Liver (tissue), 3 donors: ENCODE measurements around the gene MYO1H.

Experiments
- EGR1 ChIP-seq, 2 donors: IDR thresholded peaks; 2 replicates each; pipeline ENCODE4 v1.6.1; 2016 to 2018; ENCODE audit warnings: antibody characterized with exemption in 2 of 2, low read depth in 2 of 2
- JUND ChIP-seq, 2 donors: IDR thresholded peaks; 2 replicates each; pipeline ENCODE4 v1.6.1; 2016; ENCODE audit warnings: antibody characterized with exemption in 2 of 2
- TF ChIP-seq, protein P1 (sequence below): fragments of 150-350 bp; IDR thresholded peaks from 2 replicates; pipeline ENCODE4 v1.5.1; 2017; ENCODE audit warnings: improper control_type of control experiment, low read depth, low read length; ENCODE audit not compliant: missing input control
- TF ChIP-seq, protein P2 (sequence below): IDR thresholded peaks from 2 replicates; pipeline ENCODE4 v1.6.1; 2016; ENCODE audit warnings: antibody characterized with exemption, mild to moderate bottlenecking
- donor health status: healthy.
- donor health status: healthy.

DNA sequence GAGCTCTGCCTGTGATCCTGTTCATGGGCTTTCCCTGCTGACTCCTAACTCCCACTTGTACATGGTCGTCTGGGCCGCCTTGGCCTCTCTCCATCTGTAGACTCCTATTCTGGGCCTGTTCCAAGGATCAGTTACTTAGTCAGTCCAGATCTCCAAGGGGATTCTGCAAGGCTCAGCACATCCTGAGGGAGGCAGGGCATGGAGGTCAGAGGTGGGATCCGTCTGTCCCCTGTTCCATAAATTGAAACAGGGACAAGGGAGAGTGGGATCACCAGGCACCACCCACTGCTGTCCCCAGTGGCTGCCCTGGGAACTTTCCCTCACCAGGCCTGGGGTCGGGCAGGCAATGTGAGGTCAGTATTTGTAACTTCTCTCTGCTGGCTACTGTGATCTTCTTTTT lies 85.9 kb downstream of the MYO1H start:
- TF ChIP-seq, protein P1, sequence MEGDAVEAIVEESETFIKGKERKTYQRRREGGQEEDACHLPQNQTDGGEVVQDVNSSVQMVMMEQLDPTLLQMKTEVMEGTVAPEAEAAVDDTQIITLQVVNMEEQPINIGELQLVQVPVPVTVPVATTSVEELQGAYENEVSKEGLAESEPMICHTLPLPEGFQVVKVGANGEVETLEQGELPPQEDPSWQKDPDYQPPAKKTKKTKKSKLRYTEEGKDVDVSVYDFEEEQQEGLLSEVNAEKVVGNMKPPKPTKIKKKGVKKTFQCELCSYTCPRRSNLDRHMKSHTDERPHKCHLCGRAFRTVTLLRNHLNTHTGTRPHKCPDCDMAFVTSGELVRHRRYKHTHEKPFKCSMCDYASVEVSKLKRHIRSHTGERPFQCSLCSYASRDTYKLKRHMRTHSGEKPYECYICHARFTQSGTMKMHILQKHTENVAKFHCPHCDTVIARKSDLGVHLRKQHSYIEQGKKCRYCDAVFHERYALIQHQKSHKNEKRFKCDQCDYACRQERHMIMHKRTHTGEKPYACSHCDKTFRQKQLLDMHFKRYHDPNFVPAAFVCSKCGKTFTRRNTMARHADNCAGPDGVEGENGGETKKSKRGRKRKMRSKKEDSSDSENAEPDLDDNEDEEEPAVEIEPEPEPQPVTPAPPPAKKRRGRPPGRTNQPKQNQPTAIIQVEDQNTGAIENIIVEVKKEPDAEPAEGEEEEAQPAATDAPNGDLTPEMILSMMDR = no peak
- TF ChIP-seq EGR1 (IDR thresholded peaks at IDR 0.05; ENCODE audit: low read depth in 2 of 2) (no peak), JUND (IDR thresholded peaks at IDR 0.05) (no peak)
- TF ChIP-seq, protein P2, sequence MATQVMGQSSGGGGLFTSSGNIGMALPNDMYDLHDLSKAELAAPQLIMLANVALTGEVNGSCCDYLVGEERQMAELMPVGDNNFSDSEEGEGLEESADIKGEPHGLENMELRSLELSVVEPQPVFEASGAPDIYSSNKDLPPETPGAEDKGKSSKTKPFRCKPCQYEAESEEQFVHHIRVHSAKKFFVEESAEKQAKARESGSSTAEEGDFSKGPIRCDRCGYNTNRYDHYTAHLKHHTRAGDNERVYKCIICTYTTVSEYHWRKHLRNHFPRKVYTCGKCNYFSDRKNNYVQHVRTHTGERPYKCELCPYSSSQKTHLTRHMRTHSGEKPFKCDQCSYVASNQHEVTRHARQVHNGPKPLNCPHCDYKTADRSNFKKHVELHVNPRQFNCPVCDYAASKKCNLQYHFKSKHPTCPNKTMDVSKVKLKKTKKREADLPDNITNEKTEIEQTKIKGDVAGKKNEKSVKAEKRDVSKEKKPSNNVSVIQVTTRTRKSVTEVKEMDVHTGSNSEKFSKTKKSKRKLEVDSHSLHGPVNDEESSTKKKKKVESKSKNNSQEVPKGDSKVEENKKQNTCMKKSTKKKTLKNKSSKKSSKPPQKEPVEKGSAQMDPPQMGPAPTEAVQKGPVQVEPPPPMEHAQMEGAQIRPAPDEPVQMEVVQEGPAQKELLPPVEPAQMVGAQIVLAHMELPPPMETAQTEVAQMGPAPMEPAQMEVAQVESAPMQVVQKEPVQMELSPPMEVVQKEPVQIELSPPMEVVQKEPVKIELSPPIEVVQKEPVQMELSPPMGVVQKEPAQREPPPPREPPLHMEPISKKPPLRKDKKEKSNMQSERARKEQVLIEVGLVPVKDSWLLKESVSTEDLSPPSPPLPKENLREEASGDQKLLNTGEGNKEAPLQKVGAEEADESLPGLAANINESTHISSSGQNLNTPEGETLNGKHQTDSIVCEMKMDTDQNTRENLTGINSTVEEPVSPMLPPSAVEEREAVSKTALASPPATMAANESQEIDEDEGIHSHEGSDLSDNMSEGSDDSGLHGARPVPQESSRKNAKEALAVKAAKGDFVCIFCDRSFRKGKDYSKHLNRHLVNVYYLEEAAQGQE = no peak
